ENCODE results near the gene TRPV5.

- no peak for TF ChIP-seq CTCF (conservative IDR thresholded peaks at IDR 0.05; ENCODE audit: low read length)
- TF ChIP-seq EZH2phosphoT487 (IDR thresholded peaks at IDR 0.05; ENCODE audit: borderline replicate concordance, low read depth, low read length): no peak
Measured at GRCh38 chr7:142896151-142896550, 37.4 kb downstream of the TRPV5 start.

Data from OCI-LY7 (cell line).